ENCODE data around the gene DNAJB13. TPM values are rescaled to one million over a fixed set of nuclear protein-coding genes. Genes with fewer than 3 reads are reported as not detected.
A peak's percentile ranks its signal among the peaks of the same experiment; 100 is the strongest.

DNAJB13 gene
- total and polyA plus RNA-seq, 2 of the 13 experiments (the other 11 are each of a cell fraction or from before 2014, with no cell fraction given), result 2.3 TPM; not detected in 1

- peak; percentile 92 for TF ChIP-seq ARID4A (CRISPR knock-in tag; IDR thresholded peaks at IDR 0.05; ENCODE audit: borderline replicate concordance)
- peak; percentile 47; the same call in 1 of the 2 replicates for TF ChIP-seq ZNF784 (CRISPR knock-in tag; IDR thresholded peaks at IDR 0.05; ENCODE audit: borderline replicate concordance)
- TF ChIP-seq MYPOP (CRISPR knock-in tag; IDR thresholded peaks at IDR 0.05), result peak; percentile 61; the same call in 1 of the 2 replicates
- peak; percentile 41; the same call in 1 of the 2 replicates for TF ChIP-seq ZMYM3 (CRISPR knock-in tag; IDR thresholded peaks at IDR 0.05)
- TF ChIP-seq ZBTB2 (CRISPR knock-in tag; IDR thresholded peaks at IDR 0.05; ENCODE audit: low read depth), result peak; percentile 70
- 0 out of 2 replicates have a peak, but pooled peaks have one; percentile 76 for TF ChIP-seq ZNF75D (CRISPR knock-in tag; IDR thresholded peaks at IDR 0.05; ENCODE audit: borderline replicate concordance)
- no peak for TF ChIP-seq SRF (IDR thresholded peaks at IDR 0.05; ENCODE audit: low read depth, low read length)
- peak; percentile 96 for TF ChIP-seq ZFP91 (CRISPR knock-in tag; IDR thresholded peaks at IDR 0.05; ENCODE audit: borderline replicate concordance)
- TF ChIP-seq KAT7 (CRISPR knock-in tag; IDR thresholded peaks at IDR 0.05; ENCODE audit: borderline replicate concordance), result no peak
- TF ChIP-seq ZNF674 (CRISPR knock-in tag; IDR thresholded peaks at IDR 0.05; ENCODE audit: low read depth), result no peak
- TF ChIP-seq ZFP82 (CRISPR knock-in tag; IDR thresholded peaks at IDR 0.05; ENCODE audit: borderline replicate concordance), result peak; percentile 47; the same call in 1 of the 2 replicates
- TF ChIP-seq ZNF24 (IDR thresholded peaks at IDR 0.05), result no peak
These were observed 32.3 kb downstream of the DNAJB13 start (continued) for GRCh38 chr11:73982990-73983740.

All from HepG2 (cell line).